GM23248 (cell line): ENCODE measurements around the gene WDR49. TPM values are rescaled to one million over a fixed set of nuclear protein-coding genes. Genes with fewer than 3 reads are reported as not detected.

Experiments
- DNase-seq: peaks from one replicate; pipeline ENCODE4 v3.0.0-alpha.2; 2015
- H2AFZ ChIP-seq: fragments of 200-600 bp; sonication (generic); 2 replicates; pipeline ENCODE4 v1.6.1; 2016; ENCODE audit warnings: antibody characterized with exemption
- H3F3A ChIP-seq: fragments of 200-600 bp; sonication (generic); 2 replicates; pipeline ENCODE4 v1.6.1; 2016; ENCODE audit warnings: mild to moderate bottlenecking, antibody characterized with exemption, mixed run types; ENCODE audit not compliant: insufficient read depth
- H3K27ac ChIP-seq: fragments of 200-600 bp; sonication (generic); 2 replicates; pipeline ENCODE4 v1.5.1; 2016; ENCODE audit warnings: mild to moderate bottlenecking
- H3K27me3 ChIP-seq: fragments of 200-600 bp; sonication (generic); replicated peaks from 2 replicates; pipeline ENCODE4 v1.6.1; 2016; ENCODE audit warnings: mild to moderate bottlenecking; ENCODE audit not compliant: insufficient read depth
- H3K36me3 ChIP-seq: fragments of 200-600 bp; sonication (generic); 2 replicates; pipeline ENCODE4 v1.6.1; 2016; ENCODE audit warnings: low read depth, mild to moderate bottlenecking
- H3K4me1 ChIP-seq: fragments of 200-600 bp; sonication (generic); 2 replicates; pipeline ENCODE4 v1.6.1; 2016; ENCODE audit warnings: mild to moderate bottlenecking; ENCODE audit not compliant: insufficient read depth
- H3K4me2 ChIP-seq: fragments of 200-600 bp; sonication (generic); one replicate; pipeline ENCODE4 v1.6.1; 2016; ENCODE audit warnings: mild to moderate bottlenecking; ENCODE audit not compliant: unreplicated experiment
- H3K4me3 ChIP-seq: fragments of 200-600 bp; sonication (generic); 2 replicates; pipeline ENCODE4 v1.5.1; 2016; ENCODE audit warnings: mild to moderate bottlenecking
- H3K79me2 ChIP-seq: fragments of 200-600 bp; sonication (generic); 2 replicates; pipeline ENCODE4 v1.6.1; 2016; ENCODE audit warnings: mild to moderate bottlenecking; ENCODE audit not compliant: insufficient read depth
- H3K9ac ChIP-seq: fragments of 200-600 bp; sonication (generic); 2 replicates; pipeline ENCODE4 v1.6.1; 2016; ENCODE audit warnings: mild to moderate bottlenecking
- H3K9me2 ChIP-seq: fragments of 200-600 bp; sonication (generic); 2 replicates; pipeline ENCODE4 v1.6.1; 2016; ENCODE audit warnings: mixed run types, mild to moderate bottlenecking, moderate library complexity; ENCODE audit not compliant: insufficient read depth
- H3K9me3 ChIP-seq: fragments of 200-600 bp; sonication (generic); one replicate; pipeline ENCODE4 v1.6.1; 2017; ENCODE audit warnings: low read depth
- H4K20me1 ChIP-seq: fragments of 200-600 bp; sonication (generic); 2 replicates; pipeline ENCODE4 v1.6.0; 2016; ENCODE audit not compliant: insufficient read depth
- EZH2 ChIP-seq: fragments of 200-600 bp; sonication (generic); IDR thresholded peaks from 2 replicates; pipeline ENCODE4 v1.6.1; 2018; ENCODE audit warnings: antibody characterized with exemption, mild to moderate bottlenecking; ENCODE audit not compliant: insufficient read depth, poor library complexity, severe bottlenecking
- EZH2phosphoT487 ChIP-seq: fragments of 200-600 bp; sonication (generic); IDR thresholded peaks from 2 replicates; pipeline ENCODE4 v1.6.1; 2018; ENCODE audit warnings: antibody characterized with exemption, moderate library complexity, mild to moderate bottlenecking, low read depth; ENCODE audit not compliant: insufficient read depth
- WGBS, 2 experiments: methylation state at CpG; one replicate each; pipeline ENCODE4 v1.1.6; 2015 to 2017; ENCODE audit warnings: low lambda C conversion rate in 2 of 2, low coverage in 1 of 2; ENCODE audit errors: missing lambda C conversion rate in 2 of 2; 5-methylcytosine and 5-hydroxymethylcytosine counted together
- in situ Hi-C: fragments of 300-500 bp; cut with MboI; formaldehyde crosslinking; loops from 2 replicates; pipeline ENCODE4 v1.15.0; 2020
- polyA plus RNA-seq: library from polyadenylated mRNA; unstranded; fragments of >200 nt; fragmentation: Nextera tagmentation; extraction: Ambion mirVana; gene quantifications from 2 replicates; pipeline ENCODE4 v1.2.1, GENCODE V29; 2016
- total RNA-seq: library from RNA; depleted of rRNA; stranded (reverse); fragments of >200 nt; shearing (Covaris generic); gene quantifications from 2 replicates; pipeline ENCODE4 v1.2.3, GENCODE V29; 2014

The WDR49 gene
- total and polyA plus RNA-seq, 2 experiments from 2014 or later, result not detected

- H2AFZ ChIP-seq, result no peak overlapping the region
- TF ChIP-seq EZH2phosphoT487, result no peak
- TF ChIP-seq EZH2, result no peak
- no peaks in the 10 kb centered on the region for H3F3A ChIP-seq
- H3K9me2 ChIP-seq, result no peaks in the 10 kb centered on the region
- no peaks in the 10 kb centered on the region for H4K20me1 ChIP-seq
- in situ Hi-C loops, result no loop called here
- no peak overlapping the region for H3K4me3 ChIP-seq
- DNase-seq, result no peak
- H3K4me2 ChIP-seq, result no peak overlapping the region
- H3K27me3 ChIP-seq, result no peaks in the 10 kb centered on the region
- no peaks in the 10 kb centered on the region for H3K9me3 ChIP-seq
- H3K36me3 ChIP-seq, result peaks cover 28% of the 10 kb centered on the region
- 96 to 100% methylated on average over 4 of the region's 4 CpGs for WGBS, 2 experiments
- no peaks in the 10 kb centered on the region for H3K79me2 ChIP-seq
- no peak overlapping the region for H3K9ac ChIP-seq
- no peaks in the 10 kb centered on the region for H3K4me1 ChIP-seq
- H3K27ac ChIP-seq, result no peak overlapping the region
Observed at GRCh38 chr3:167671878-167672427, 18.2 kb upstream of the WDR49 start.

GRCh38 chr3:167669699-167670098 lies 16.0 kb upstream of the WDR49 start:
- no peaks in the 10 kb centered on the region for H3F3A ChIP-seq
- WGBS, 2 experiments, result 46 to 77% methylated on average over 1 of the region's 1 CpG

GRCh38 chr3:167668651-167669050 lies 14.9 kb upstream of the WDR49 start:
- Histone ChIP-seq H3F3A (no peaks in the 10 kb centered on the region), H3K27me3 (no peaks in the 10 kb centered on the region), H3K79me2 (no peaks in the 10 kb centered on the region), H3K36me3 (no peaks in the 10 kb centered on the region), H3K9ac (no peak overlapping the region), H3K9me3 (no peaks in the 10 kb centered on the region), H4K20me1 (no peaks in the 10 kb centered on the region), H3K9me2 (no peaks in the 10 kb centered on the region), H3K4me3 (no peak overlapping the region), H3K4me2 (no peak overlapping the region), H3K4me1 (no peaks in the 10 kb centered on the region), H2AFZ (no peak overlapping the region), H3K27ac (no peak overlapping the region)
- in situ Hi-C loops, result no loop called here
- no peak for TF ChIP-seq EZH2phosphoT487
- TF ChIP-seq EZH2, result no peak
- DNase-seq, result no peak
- 96 to 100% methylated on average over 1 of the region's 1 CpG for WGBS, 2 experiments

More at GRCh38 chr3:167669699-167670098, 16.0 kb upstream of the WDR49 start:
- H3K4me3 ChIP-seq, result no peak overlapping the region
- H4K20me1 ChIP-seq, result no peaks in the 10 kb centered on the region
- no peaks in the 10 kb centered on the region for H3K4me1 ChIP-seq
- no peak overlapping the region for H2AFZ ChIP-seq
- in situ Hi-C loops, result no loop called here
- no peaks in the 10 kb centered on the region for H3K9me3 ChIP-seq
- H3K79me2 ChIP-seq, result no peaks in the 10 kb centered on the region
- no peak for TF ChIP-seq EZH2
- no peak for TF ChIP-seq EZH2phosphoT487
- no peak for DNase-seq
- no peaks in the 10 kb centered on the region for H3K27me3 ChIP-seq
- H3K36me3 ChIP-seq, result peaks cover 7% of the 10 kb centered on the region; the same call in 1 of the 2 replicates
- H3K27ac ChIP-seq, result no peak overlapping the region
- H3K9me2 ChIP-seq, result no peaks in the 10 kb centered on the region
- no peak overlapping the region for H3K9ac ChIP-seq
- H3K4me2 ChIP-seq, result no peak overlapping the region

- H3K9ac ChIP-seq, result no peak overlapping the region
- no peaks in the 10 kb centered on the region for H3F3A ChIP-seq
- no peaks in the 10 kb centered on the region for H3K9me2 ChIP-seq
- no peaks in the 10 kb centered on the region for H3K36me3 ChIP-seq
- H3K27ac ChIP-seq, result no peak overlapping the region
- H3K9me3 ChIP-seq, result no peaks in the 10 kb centered on the region
- H4K20me1 ChIP-seq, result no peaks in the 10 kb centered on the region
- no peak overlapping the region for H3K4me3 ChIP-seq
- no peaks in the 10 kb centered on the region for H3K4me1 ChIP-seq
- H3K4me2 ChIP-seq, result no peak overlapping the region
- in situ Hi-C loops, result no loop called here
- TF ChIP-seq EZH2phosphoT487, result no peak
- TF ChIP-seq EZH2, result no peak
- H3K27me3 ChIP-seq, result no peaks in the 10 kb centered on the region
- WGBS, 2 experiments, result 53 to 71% methylated on average over 2 of the region's 2 CpGs
- no peaks in the 10 kb centered on the region for H3K79me2 ChIP-seq
- H2AFZ ChIP-seq, result no peak overlapping the region
- DNase-seq, result no peak
Observed at GRCh38 chr3:167666563-167666962, 12.8 kb upstream of the WDR49 start.
